Astrocyte of the spinal cord (primary cell): ENCODE results near the gene FER1L5.
"Not testable (repeated sequence)": the region's sequence is repeated elsewhere in the genome, so short reads cannot be mapped to it uniquely, and the experiment has no call there.

Experiments used
- DNase-seq: peaks from one replicate; pipeline ENCODE4 v3.0.0; 2011; ENCODE audit warnings: low read depth, low spot score
- H3K4me3 ChIP-seq: 2 replicates; pipeline ENCODE4 v1.5.1; 2011; ENCODE audit warnings: low read depth, mild to moderate bottlenecking, low read length, moderate library complexity
- in situ Hi-C: cut with HindIII; loops from 2 replicates; pipeline ENCODE4 v1.10.0; 2017; ENCODE audit warnings: low sequenced_read_pairs
- TF ChIP-seq, protein P1 (sequence below): IDR thresholded peaks from 2 replicates; pipeline ENCODE4 v1.5.1; 2012; ENCODE audit warnings: low read depth, mild to moderate bottlenecking, low read length, inconsistent platforms

Gene FER1L5

DNA sequence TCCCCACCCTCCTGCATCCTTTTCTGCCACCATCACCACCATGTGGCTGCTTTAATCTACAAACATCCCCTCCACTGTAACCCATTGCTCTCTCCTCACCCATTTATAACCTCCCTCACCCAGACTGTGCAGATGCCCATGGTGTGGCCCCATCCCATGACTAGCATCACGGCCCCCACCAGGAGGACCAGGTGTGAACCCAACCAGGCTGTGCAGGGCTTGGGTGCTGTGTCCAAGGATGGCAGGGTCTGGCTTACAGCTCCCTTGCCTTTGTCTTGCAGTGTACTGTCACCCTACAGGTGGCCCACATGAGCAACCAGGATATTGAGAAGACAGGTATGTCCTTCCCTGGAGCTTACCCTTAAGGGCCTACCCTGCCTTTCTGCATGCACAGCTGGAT lies 6.8 kb downstream of the FER1L5 start:
- TF ChIP-seq, protein P1, sequence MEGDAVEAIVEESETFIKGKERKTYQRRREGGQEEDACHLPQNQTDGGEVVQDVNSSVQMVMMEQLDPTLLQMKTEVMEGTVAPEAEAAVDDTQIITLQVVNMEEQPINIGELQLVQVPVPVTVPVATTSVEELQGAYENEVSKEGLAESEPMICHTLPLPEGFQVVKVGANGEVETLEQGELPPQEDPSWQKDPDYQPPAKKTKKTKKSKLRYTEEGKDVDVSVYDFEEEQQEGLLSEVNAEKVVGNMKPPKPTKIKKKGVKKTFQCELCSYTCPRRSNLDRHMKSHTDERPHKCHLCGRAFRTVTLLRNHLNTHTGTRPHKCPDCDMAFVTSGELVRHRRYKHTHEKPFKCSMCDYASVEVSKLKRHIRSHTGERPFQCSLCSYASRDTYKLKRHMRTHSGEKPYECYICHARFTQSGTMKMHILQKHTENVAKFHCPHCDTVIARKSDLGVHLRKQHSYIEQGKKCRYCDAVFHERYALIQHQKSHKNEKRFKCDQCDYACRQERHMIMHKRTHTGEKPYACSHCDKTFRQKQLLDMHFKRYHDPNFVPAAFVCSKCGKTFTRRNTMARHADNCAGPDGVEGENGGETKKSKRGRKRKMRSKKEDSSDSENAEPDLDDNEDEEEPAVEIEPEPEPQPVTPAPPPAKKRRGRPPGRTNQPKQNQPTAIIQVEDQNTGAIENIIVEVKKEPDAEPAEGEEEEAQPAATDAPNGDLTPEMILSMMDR: no peak
- in situ Hi-C loops: no loop called here
- no peak overlapping the region for H3K4me3 ChIP-seq
- no peak for DNase-seq

DNA sequence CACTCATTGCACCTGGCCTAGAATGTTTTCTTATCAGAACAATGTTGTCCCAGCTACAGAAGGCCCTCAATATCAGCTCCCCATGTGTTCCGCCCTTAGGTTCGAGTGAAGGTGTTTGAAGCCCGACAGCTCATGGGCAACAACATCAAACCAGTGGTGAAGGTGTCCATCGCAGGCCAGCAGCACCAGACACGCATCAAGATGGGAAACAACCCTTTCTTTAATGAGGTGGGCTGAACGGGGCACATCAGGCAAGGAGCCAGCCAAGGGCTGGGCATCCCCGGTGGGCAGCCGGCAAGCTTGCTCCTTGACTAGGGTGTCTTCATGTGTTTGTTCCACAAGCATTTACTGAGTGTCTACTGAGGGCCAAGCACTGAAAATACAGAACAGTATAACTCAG lies 9.2 kb downstream of the FER1L5 start:
- no peak overlapping the region for H3K4me3 ChIP-seq
- TF ChIP-seq, protein P1: no peak
- no peak for DNase-seq
- in situ Hi-C loops: no loop called here

DNA sequence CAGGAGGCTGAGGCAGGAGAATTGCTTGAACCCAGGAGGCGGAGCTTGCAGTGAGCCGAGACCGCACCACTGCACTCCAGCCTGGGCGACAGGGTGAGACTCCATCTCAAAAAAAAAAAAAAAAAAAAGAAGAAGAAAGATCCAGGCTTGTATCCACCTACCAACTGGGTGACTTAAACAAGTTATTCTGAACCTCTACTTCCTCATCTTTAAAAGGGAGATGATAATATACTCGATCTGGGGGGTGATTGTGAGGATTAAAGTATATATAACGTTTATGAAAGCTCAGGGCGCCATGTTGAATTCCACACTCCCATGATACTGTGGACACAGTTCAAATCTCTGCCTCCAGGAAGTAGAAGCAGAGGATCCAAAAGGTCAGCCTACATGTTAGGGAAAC lies 12.2 kb downstream of the FER1L5 start:
- in situ Hi-C loops, H3K4me3 ChIP-seq, DNase-seq: not testable (repeated sequence)

DNA sequence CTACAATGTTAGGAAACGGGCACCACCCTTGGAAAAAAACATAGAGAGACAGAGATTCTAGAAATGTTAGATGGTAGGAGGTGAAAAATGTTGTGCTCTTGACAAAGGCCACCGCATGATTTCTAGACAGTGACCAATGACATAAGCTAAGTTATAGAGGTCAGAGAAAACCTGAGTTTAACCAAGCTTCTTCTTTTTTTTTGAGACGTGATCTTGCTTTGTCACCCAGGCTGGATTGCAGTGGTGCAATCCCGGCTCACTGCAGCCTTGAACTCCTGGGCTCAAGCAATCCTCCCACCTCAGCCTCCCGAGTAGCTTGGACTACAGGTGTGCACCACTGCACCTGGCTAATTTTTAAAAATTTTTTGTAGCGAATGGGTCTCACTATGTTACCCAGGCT lies 13.0 kb downstream of the FER1L5 start:
- TF ChIP-seq, protein P1: no peak
- H3K4me3 ChIP-seq: no peak overlapping the region
- no peak for DNase-seq
- in situ Hi-C loops: no loop called here

DNA sequence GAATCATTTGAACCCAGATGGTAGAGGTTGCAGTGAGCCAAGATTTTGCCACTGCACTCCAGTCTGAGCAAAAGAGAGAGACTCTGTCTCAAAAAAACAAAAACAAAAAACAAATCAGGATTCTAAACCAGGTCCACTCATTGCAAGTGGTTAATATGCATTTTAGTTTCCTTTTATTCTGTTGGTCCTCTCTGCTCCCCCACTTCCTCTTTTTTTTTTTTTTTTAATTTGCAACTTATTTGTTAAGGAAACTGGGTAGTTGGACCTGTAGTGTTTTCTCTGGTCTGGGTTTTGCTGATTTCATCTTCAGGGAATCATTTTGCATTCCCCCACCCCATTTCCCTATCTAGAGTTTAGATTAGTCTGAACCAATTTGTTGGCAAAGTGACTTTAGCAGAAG lies 14.0 kb downstream of the FER1L5 start:
- DNase-seq: no peak
- in situ Hi-C loops: no loop called here
- no peak overlapping the region for H3K4me3 ChIP-seq
- TF ChIP-seq, protein P1: no peak

DNA sequence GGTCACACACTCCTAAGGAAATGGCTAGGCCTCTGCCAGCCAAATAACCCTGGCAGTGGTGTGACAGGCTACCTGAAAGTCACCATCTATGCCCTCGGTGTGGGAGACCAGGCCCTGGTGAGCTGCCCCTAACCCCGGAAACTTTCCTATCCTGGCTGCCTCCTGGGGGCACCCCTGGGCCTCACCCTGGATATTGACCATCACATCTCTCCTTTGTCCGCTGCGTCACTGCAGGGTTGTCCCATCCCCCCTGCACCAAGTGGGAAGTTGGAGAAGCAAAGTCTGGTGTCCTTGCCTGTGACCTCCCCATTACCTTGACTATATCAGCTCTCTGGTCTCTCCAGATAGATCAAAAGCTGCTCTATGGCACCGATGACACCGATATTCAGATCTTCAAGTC lies 18.8 kb downstream of the FER1L5 start:
- TF ChIP-seq, protein P1: no peak
- in situ Hi-C loops: no loop called here
- no peak overlapping the region for H3K4me3 ChIP-seq
- no peak for DNase-seq

DNA sequence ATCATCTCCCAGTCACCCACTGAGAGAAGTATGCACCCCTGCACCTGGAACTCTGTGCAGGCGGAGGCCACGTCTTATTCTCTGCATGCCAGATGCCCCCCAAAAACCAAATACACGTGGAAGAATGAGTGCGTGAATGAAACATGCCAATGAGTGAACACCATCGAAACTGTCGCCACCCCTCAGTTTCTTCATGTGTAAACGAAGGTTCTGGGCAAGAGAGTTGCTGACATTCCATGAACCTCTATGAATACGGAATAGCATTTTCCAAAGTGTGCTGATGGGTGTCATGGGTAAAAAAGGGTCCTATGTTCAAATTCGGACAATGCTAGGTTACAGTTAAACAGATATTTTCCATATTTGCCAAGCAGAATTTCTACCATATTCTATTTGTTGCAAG lies 19.8 kb downstream of the FER1L5 start:
- TF ChIP-seq, protein P1: no peak
- in situ Hi-C loops: no loop called here
- no peak overlapping the region for H3K4me3 ChIP-seq
- DNase-seq: no peak
